Keratinocyte (primary cell): ENCODE measurements around the gene TDP2.

Source experiments
- CTCF ChIP-seq, 3 experiments: IDR thresholded peaks in 1 of 3; conservative IDR thresholded peaks in 1 of 3; optimal IDR thresholded peaks in 1 of 3; 2 replicates in 2 of 3; 3 replicates in 1 of 3; pipeline versions ENCODE3 to v1.5.1; 2011; ENCODE audit warnings: low read length in 3 of 3, mild to moderate bottlenecking in 3 of 3, moderate library complexity in 2 of 3, control low read depth in 1 of 3, inconsistent platforms in 1 of 3; ENCODE audit not compliant: insufficient read depth in 2 of 3; ENCODE audit errors: extremely low read depth in 1 of 3
- EZH2 ChIP-seq: IDR thresholded peaks from one replicate; pipeline ENCODE4 v1.6.1; 2012; ENCODE audit warnings: inconsistent platforms, mild to moderate bottlenecking, low read length, moderate library complexity

- TF ChIP-seq EZH2, result no peak
- TF ChIP-seq CTCF (optimal IDR thresholded peaks at IDR 0.05 in 1 of 3, IDR thresholded peaks at IDR 0.05 in 1 of 3, conservative IDR thresholded peaks at IDR 0.05 in 1 of 3; ENCODE audit: extremely low read depth in 1 of 3, insufficient read depth in 2 of 3, low read length in 3 of 3), result no peak
Measured at GRCh38 chr6:24683297-24684296, 16.9 kb upstream of the TDP2 start.
